ENCODE results near the gene B4GALNT3.

DNA sequence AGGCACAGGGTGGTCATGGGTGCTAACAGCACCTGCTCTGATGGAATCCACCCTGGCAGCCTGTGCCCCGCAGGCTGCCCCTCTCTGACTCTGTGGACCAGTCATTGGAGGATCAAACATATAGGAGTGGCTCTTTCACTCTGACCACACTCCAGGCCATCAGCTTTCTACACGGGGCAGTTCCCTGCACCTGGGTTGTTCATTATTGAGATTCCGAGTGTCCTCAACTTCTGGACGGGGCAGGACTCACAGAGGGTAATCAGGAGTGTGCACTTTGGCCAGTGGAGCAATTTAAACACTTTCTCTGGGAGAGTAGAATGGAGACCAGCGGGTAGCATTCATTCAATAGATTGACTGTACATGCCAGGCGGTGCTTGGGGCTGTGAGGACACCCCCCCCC, 108.7 kb downstream of the B4GALNT3 start:
- no peak for TF ChIP-seq POLR2A (IDR thresholded peaks at IDR 0.05; ENCODE audit: low read depth)
- no peak for TF ChIP-seq CTCF (IDR thresholded peaks at IDR 0.05)
- TF ChIP-seq POLR2AphosphoS5 (IDR thresholded peaks at IDR 0.05) = no peak
